NCI-H82 treated with DMSO at 0.1 percent for 48 hours (cell line): ENCODE results near the gene NUTM1.

ENCODE experiments used
- DNase-seq: peaks from one replicate; lab custom pipeline; 2025; ENCODE audit not compliant: unreplicated experiment; lab: John Stamatoyannopoulos, UW

Gene NUTM1, protein sequence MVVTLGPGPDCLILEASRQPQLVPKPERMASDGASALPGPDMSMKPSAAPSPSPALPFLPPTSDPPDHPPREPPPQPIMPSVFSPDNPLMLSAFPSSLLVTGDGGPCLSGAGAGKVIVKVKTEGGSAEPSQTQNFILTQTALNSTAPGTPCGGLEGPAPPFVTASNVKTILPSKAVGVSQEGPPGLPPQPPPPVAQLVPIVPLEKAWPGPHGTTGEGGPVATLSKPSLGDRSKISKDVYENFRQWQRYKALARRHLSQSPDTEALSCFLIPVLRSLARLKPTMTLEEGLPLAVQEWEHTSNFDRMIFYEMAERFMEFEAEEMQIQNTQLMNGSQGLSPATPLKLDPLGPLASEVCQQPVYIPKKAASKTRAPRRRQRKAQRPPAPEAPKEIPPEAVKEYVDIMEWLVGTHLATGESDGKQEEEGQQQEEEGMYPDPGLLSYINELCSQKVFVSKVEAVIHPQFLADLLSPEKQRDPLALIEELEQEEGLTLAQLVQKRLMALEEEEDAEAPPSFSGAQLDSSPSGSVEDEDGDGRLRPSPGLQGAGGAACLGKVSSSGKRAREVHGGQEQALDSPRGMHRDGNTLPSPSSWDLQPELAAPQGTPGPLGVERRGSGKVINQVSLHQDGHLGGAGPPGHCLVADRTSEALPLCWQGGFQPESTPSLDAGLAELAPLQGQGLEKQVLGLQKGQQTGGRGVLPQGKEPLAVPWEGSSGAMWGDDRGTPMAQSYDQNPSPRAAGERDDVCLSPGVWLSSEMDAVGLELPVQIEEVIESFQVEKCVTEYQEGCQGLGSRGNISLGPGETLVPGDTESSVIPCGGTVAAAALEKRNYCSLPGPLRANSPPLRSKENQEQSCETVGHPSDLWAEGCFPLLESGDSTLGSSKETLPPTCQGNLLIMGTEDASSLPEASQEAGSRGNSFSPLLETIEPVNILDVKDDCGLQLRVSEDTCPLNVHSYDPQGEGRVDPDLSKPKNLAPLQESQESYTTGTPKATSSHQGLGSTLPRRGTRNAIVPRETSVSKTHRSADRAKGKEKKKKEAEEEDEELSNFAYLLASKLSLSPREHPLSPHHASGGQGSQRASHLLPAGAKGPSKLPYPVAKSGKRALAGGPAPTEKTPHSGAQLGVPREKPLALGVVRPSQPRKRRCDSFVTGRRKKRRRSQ

DNA sequence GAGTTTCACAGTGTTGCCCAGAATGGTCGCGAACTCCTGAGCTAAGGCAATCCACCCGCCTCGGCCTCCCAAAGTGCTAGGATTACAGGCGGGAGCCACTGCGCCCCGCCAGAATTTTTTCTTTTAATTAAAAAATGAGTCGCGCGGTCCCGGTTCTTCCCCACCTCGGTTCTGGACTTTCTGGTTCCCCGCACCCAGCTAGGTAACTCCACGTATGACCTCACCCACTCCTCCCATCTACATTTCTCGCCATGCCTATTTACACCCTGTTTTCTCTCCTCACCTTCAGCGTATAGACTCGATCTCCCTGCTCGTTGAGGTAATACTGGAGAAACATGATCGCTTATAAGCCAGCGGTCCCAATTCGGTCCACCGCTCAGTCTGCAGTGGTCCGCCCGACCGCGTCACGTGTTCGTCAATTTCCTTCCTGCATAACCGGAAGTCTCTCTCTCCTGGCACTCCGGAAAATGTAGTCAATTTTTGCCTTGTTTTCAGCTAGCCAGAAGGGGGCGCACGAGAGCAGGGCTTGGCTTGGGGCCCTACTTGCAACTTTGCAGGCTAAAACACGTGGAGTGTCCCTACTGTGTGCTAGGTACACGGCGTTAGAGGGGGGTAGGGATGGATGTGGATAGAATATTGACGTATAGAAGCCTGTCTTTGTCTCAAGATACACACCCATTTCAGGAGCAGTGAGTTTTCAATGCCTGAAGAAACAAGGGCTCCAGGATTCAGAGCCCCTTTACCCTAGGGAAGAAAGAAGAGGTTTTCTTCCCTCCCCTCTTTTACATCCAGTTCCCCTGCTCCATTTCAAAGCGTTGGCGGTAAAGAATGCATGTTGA, at the start of gene NUTM1, which contains the start of gene NOP10:
Gene NUTM1 (plus strand): TSS at position 579 of the 839 bp plus-strand sequence. CDS start 382 bp downstream, outside the sequence.
Gene NOP10 (minus strand): TSS at position 400 of the 839 bp plus-strand sequence. CDS start 63 bp downstream, at position 337.
- DNase-seq: peak; percentile 80

DNA sequence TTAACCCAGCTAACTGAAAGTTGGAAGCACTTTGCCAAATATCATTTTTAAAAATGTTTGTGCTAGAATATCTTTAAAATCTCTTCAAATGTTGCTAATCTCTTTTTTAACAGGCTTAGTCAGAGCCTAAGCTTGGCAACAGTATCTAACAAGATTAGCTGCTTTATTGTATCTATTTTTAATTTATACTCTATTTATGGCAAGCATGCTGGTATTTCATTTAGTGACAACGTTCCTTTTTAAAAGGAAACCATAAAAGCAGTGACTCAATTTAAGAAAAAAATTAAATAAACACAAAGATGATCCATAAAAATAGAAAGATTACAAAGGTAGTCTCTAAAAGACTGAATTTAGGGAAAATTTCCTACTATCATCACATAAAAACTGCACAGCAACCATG, 46.1 kb upstream of the NUTM1 start:
- no peak for DNase-seq

DNA sequence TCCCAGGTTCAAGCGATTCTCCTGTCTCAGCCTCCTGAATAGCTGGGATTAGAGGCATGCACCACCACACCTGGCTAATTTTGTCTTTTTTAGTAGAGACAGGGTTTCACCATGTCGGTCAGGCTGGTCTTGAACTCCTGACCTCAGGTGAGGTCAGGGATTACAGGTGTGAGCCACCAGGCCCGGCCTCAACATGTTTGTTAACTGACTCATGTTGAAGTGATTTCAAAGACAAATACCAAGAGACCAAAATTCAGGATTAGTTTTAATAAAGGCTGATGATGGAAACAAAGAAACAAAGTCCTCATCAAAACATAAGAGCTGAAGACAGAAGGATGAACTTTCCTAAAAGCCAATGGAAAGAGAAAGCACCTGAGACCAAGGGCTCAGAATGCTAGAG, 42.1 kb upstream of the NUTM1 start:
- DNase-seq: no peak

DNA sequence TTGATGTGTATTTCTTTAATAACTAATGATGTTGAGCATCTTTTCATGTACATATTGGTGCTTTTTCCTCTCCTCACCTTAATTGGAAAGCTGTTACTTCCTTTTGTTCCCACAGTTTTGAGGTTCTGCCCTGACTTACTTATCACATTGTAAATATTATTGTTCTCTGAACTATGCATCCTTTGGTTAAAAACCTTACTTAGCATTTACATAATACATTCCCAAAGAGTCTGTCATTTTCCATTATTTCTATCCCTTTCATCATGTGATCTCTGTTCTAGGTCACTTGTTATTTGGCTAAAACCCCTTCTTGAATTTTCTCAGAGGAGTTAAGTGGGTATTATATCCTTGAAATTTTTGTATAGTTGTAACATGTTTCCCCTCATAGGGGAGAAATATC, 38.5 kb upstream of the NUTM1 start:
- DNase-seq: no peak

DNA sequence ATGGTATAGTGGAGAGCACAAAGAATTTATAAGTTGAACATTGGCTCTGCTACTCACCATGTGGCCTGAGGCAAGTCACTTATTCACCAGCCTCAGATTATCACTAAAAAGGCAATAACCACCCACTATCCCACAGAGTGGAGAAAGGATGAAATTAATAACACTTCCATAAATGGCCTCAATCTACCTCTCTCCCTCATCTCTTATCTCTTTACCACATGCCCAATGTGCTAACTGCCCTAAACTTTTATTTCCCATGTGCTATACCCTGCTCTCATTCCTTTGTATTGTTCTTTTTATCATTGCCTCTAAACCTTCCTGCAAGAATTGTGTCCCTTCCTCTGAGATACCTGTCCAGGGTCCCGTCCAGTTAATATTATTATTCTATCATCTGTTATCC, 31.6 kb upstream of the NUTM1 start:
- no peak for DNase-seq

DNA sequence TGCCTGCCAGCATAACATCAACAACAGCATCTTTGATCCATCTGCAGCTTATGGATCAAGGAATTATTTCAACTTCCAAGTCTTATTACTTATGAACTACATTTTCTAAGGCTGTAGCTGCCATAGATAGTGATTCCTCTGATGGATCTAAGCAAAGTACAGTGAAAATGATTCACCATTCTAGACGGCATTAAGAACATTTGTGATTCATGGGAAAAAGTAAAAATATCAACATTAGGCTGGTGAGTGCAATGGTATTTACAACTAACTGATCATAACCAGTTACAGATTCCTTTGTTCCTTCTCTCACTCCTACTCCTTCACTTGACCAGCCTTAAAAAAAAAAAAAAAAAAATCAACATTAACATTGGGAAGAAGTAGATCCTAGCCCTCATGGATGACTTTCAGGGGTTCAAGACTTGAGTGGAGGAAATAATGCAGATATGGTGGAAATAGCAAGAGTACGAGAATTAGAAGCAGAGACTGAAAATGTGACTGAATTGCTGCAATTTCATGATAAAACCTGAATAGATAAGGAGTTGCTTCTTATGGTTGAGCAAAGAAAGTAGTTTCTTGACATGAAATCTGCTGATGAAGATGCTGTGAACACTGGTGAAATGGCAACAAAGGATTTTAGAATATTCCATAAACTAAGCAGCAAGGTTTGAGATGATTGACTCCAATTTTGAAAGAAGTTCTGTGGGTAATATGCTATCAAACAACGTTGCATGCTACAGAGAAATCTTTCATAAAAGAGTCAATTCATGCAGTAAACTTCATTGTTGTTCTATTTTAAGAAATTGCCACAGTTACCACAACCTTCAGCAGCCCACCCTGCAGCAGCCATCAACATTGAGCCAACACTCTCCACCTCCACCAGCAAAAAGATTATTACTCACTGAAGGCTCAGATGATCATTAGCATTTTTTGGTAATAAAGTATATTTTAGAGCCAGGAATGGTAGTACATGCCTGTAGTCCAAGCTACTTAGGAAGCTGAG, 28.3 kb upstream of the NUTM1 start:
- DNase-seq: no peak

DNA sequence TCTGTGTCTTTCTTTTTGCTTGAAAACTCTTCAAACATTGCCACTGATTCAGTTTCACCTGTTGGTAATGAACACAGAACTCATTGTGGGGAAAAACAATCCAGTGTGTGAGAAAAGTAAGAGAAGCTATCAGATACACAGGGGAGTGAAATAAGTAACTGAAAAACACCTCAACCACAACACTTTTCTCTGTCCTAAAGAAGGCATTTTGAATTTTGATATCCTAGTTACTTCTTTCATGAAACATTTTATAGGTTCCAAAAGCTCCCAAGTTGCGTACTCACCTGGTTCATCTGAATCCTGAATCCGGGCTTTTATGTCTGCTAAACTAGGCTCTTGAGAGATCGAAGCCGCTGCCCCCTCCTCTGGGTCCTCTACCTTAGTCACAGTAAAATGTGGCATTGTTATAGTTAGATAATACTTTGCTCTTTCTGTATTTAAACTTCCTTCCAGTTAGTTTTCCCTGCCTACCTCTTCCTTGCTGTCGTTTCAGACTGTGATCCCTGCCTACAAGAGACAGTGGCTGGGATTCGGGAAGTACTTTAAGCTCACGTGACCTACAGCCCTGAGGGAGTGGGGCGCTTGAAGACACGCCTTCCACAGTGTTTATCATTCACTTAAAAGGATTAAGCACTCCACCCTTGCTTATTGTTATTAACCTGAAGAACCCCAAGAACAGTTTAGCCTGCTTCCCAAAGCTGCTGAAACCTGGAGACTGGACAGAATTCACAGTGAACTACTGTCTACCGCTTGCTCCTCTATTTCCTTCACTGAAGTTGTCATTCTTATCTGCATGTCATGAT, 24.6 kb upstream of the NUTM1 start:
- peak; percentile 98 for DNase-seq

DNA sequence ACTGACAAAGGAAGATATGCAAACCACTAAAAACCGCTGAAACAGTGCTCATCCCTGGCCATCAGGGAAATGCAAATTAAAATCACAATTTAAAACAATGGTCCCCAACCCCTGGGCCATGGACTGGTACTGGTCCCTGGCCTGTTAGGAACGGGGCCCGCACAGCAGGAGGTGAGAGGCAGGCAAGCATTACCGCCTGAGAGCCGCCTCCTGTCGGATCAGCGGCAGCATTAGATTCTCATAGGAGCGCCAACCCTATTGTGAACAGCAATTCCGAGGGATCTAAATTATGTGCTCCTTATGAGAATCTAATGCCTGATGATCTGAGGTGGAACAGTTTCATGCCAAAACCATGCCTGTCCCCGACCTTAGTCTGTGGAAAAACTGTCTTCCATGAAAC, 19.9 kb upstream of the NUTM1 start:
- no peak for DNase-seq

DNA sequence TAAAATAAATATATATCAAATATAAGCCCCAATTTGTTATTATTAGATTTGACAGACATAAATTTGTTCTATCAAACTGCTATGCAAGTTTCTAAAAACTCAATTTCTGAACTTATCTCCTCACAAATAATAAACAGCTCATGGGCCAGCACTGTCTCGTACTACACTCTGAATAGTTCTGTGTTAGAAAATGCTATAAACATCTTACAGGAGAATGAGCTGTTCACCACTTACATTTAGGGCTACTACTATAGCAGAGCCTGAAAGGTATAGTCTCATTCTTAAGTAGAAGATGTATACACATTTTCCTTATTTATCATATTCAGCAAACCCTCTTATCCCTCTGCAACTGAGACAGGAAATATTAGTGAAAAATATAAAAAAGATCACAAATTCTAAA, 18.2 kb upstream of the NUTM1 start:
- no peak for DNase-seq

DNA sequence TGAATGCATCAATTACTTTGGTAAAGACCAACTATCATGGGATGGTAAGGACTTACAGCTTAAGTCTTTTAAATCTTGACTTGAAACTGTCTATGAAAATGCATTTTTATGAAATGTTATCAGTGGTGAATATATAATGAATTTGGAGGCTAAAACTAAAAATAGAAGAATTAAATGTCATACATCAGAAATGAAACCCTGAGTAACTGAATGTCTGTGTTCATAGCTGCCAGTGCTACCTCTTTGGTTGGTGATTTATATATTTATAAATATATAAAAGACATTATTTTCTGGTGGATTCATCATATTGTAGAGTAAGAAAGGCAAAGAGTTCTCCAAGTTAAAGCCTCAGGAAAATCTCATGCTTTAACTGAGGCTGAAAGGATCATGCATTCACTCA, 17.7 kb upstream of the NUTM1 start:
- no peak for DNase-seq

DNA sequence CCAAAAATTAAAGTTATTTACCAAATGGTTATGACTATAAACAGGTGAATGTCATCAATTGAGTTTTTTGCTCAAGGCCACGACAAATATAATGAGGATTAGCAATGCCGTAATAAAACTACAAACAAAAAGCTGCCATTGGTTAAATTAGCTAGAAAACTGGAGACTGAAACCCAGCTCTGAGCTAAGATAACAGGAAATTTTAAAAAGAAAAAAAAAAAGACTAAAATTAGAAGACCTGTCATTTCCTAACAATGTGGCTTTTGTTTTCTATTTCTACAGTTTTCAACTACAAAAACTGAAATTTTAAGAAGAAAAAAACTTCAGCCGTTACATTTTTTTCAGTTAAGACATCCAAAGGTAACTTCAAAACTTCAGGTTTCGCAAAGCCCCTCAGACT, 15.2 kb upstream of the NUTM1 start:
- DNase-seq: no peak

DNA sequence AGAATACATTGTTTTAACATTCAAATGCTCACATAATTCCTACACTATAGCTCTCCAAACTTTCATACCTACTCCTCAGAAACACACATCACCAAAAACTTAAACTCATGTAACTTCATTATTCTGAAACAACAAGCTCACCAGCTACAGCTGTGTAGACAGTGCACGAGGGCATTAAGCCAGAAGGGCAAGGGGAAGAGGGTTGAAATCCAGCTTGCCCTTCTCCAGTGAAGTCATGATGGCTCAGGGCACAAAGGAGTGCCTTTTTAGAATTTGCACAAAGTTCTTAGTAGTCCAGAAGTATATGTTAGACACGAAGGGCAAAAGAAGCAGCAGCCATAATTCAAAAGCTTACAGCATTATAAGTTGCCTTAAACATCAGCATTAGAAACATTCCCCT, 14.1 kb upstream of the NUTM1 start:
- no peak for DNase-seq

DNA sequence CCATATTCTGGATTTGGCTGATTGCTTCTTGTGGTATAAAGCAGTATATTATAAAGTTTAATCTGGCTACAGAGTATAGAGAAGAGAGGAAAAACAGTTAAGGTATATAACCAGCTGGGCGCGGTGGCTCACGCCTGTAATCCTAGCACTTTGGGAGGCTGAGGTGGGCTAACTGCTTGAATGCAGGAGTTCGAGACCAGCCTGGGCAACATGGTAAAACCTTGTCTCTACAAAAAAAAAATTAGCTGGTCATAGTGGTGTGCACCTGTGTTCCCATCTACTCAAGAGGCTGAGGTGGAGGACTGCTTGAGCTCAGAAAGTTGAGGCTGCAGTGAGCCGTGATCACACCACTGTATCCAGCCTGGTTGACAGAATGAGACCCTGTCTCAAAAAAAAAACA, 12.8 kb upstream of the NUTM1 start:
- no peak for DNase-seq

DNA sequence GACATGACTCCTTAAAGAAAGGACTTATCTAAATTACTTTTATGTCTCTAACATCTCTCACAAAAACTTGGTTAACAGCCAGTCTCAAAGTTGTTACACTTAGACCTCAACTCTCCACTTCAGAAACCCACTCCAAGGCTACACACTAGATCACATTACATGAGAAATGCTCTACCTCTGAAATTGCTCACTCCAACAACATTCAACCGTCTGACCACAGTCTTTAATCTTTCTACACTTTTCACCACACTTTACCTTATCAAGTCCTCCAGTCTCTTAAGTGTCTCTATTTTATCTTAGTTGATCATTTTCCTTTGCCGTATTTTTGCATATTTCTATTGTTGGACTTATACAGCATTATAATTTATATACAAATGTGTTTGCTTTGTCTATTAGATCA, 11.3 kb upstream of the NUTM1 start:
- no peak for DNase-seq

DNA sequence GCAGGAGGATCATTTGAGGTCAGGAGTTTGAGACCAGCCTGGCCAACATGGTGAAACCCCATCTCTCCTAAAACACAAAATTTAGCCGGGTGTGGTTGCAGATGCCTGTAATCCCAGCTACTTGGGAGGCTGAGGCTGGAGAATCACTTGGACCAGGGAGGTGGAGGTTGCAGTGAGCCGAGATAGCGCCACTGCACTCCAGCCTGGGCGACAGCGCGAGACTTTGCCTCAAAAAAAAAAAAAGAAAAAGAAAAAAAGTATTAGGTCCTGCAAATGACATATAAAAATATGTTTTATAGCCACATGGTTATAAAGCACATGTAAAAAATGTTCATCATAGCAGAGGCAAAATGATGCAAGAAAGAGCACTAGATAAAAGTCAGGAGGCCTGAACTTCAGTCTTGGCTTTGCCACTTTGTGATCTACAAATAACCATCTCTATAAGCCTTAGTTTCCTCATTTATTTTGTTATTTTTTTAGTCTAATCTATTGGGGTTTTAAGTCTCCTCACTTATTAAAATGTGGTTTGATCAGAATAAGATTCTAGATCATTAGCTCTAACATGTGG, 10.5 kb upstream of the NUTM1 start:
- no peak for DNase-seq

DNA sequence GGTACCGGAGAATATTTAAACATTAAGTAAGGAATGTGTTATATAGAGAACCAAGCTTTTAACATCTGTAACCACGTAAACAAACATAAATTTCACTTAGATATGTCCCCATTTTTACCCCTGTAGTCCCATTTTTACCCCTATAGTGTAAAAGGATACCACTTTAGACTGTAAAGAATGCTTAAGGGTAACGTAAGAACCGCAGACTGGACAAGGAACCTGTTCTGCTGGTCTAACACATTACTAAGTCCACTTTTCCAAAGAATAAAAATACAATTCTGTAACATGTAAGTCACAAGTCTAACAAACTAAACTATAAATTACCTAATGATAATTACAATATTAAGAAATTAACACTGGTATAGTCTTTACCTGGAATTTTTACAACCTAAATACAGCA, 8.4 kb upstream of the NUTM1 start:
- DNase-seq: no peak

DNA sequence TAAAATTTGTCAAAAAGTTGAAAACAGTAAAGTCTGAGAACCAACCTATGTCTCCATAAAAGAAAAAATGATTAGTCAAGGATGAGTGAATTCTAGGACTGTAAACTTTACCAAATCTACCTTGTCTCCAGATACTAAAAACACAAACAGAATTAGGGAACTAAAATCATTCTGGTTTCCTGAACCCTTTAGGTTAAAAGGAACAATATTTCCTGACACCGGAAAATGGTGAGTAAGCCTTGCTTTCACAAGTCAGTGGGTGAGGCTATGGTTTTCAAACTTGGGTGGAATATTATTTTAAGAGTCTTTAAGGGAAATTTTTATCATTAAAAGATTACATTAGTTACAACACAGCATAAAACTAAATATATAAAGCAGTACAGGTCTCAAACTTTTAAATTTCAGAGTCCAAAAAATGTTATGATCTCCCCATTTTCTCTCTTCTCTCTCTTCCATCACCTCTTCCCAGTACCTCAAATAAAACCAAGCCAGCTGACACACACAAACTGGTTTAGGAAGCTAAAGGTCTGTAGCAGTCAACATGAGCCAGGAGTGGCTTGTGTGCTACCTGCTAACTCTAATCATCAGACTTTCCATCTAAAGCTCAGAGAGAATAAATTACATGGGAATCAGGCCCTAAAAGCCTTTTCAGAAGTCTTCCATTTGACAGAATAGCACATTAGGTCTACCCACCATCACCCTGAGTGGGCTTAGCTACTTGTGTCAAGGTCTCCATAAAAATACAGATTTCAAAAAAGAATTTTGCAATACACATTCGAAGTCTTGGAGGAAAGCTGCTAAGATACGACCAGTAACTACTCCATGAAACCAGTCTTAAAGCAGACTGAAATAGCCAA, 7.7 kb upstream of the NUTM1 start:
- no peak for DNase-seq
